B cell (primary cell): ENCODE results near the gene DNASE1L2. TPM values are rescaled to one million over a fixed set of nuclear protein-coding genes. Genes with fewer than 3 reads are reported as not detected.

Experiments used
- ATAC-seq: fragments of 200-7000 bp; cut with Tn5 transposase; one replicate; pipeline ENCODE4 v1.10.0; 2021; ENCODE audit warnings: low read depth, mild to moderate bottlenecking, moderate number of reproducible peaks, moderate library complexity
- CTCF ChIA-PET: fragments of 350-600 bp; sonication (Branson Sonifier 250); formaldehyde crosslinking; loops from one replicate; lab custom pipeline; 2021; ENCODE audit warnings: antibody characterized with exemption, inconsistent platforms; lab: Charles Lee
- POLR2A ChIA-PET: fragments of 350-600 bp; sonication (Branson Sonifier 250); formaldehyde crosslinking; loops from one replicate; lab custom pipeline; 2021; ENCODE audit warnings: antibody characterized with exemption; lab: Charles Lee
- DNase-seq: peaks from one replicate; pipeline ENCODE4 v3.0.0; 2013
- H2AFZ ChIP-seq: 2 replicates; pipeline ENCODE4 v1.6.1; 2012; ENCODE audit warnings: mild to moderate bottlenecking, low read depth, low read length; ENCODE audit not compliant: insufficient read depth, poor library complexity, severe bottlenecking
- H3K27ac ChIP-seq, 2 donors: 1 replicate in 1 of 2; 2 replicates in 1 of 2; pipeline ENCODE4 v1.5.1; 2012 to 2013; ENCODE audit warnings: low read length in 2 of 2, mild to moderate bottlenecking in 2 of 2, moderate library complexity in 1 of 2
- H3K27me3 ChIP-seq, 4 experiments: fragments of 200-600 bp in 1 of 4; sonication (generic) in 1 of 4; replicated peaks in 1 of 4; 1 replicate in 2 of 4; 2 replicates in 2 of 4; pipeline versions ENCODE4 v1.6.1 to v1.7.0; 2013 to 2016; ENCODE audit warnings: low read length in 3 of 4, mild to moderate bottlenecking in 2 of 4, mixed read lengths in 1 of 4, moderate library complexity in 1 of 4; ENCODE audit not compliant: insufficient read depth in 4 of 4, control insufficient read depth in 3 of 4; ENCODE audit errors: control extremely low read depth in 1 of 4
- H3K36me3 ChIP-seq, 2 experiments: replicated peaks in 1 of 2; 1 replicate in 1 of 2; 2 replicates in 1 of 2; pipeline versions ENCODE4 v1.6.1 to v1.7.1; 2013; ENCODE audit warnings: low read length in 1 of 2; ENCODE audit not compliant: insufficient read depth in 2 of 2, control insufficient read depth in 1 of 2; ENCODE audit errors: control extremely low read depth in 1 of 2, extremely low read depth in 1 of 2
- H3K4me1 ChIP-seq, 2 donors: fragments of 200-600 bp in 1 of 2; sonication (generic) in 1 of 2; 1 replicate in 1 of 2; 2 replicates in 1 of 2; pipeline versions ENCODE4 v1.5.1 to v1.6.1; 2013 to 2017; ENCODE audit warnings: low read length in 2 of 2; ENCODE audit not compliant: control insufficient read depth in 2 of 2, insufficient read depth in 2 of 2
- H3K4me2 ChIP-seq: replicated peaks from 2 replicates; pipeline ENCODE3; 2012; ENCODE audit warnings: mild to moderate bottlenecking, low read depth, low read length; ENCODE audit not compliant: poor library complexity, severe bottlenecking
- H3K4me3 ChIP-seq, 5 experiments: fragments of 200-600 bp in 1 of 5; sonication (generic) in 1 of 5; 1 replicate in 3 of 5; 2 replicates in 2 of 5; pipeline versions ENCODE4 v1.5.1 to v1.7.0; 2011 to 2016; ENCODE audit warnings: low read length in 4 of 5, mild to moderate bottlenecking in 4 of 5, low read depth in 2 of 5, control low read depth in 1 of 5, moderate library complexity in 1 of 5; ENCODE audit not compliant: insufficient read depth in 1 of 5; ENCODE audit errors: control extremely low read depth in 1 of 5, extremely low read depth in 1 of 5
- H3K79me2 ChIP-seq: fragments of 200-600 bp; sonication (generic); one replicate; pipeline ENCODE4 v1.6.0; 2016; ENCODE audit warnings: low read length; ENCODE audit not compliant: control insufficient read depth, insufficient read depth
- H3K9ac ChIP-seq: fragments of 200-600 bp; sonication (generic); 2 replicates; pipeline ENCODE4 v1.6.1; 2017; ENCODE audit warnings: mild to moderate bottlenecking, low read length, moderate library complexity
- H3K9me3 ChIP-seq, 3 donors: one replicate each; pipeline versions ENCODE4 v1.6.1 to v1.7.1; 2013; ENCODE audit warnings: low read length in 2 of 3; ENCODE audit not compliant: control insufficient read depth in 2 of 3, insufficient read depth in 1 of 3; ENCODE audit errors: control extremely low read depth in 1 of 3
- H4K20me1 ChIP-seq: 2 replicates; pipeline ENCODE4 v1.6.0; 2012; ENCODE audit warnings: mild to moderate bottlenecking, low read length; ENCODE audit not compliant: insufficient read depth, control insufficient read depth, poor library complexity, severe bottlenecking
- H3K27ac Mint-ChIP-seq: one replicate; pipeline ENCODE4 v1.8.0; 2021; ENCODE audit warnings: mixed read lengths
- H3K27me3 Mint-ChIP-seq: one replicate; pipeline ENCODE4 v1.8.0; 2021; ENCODE audit warnings: mixed read lengths
- H3K4me1 Mint-ChIP-seq: one replicate; pipeline ENCODE4 v1.8.0; 2021; ENCODE audit warnings: mixed read lengths
- H3K4me3 Mint-ChIP-seq: one replicate; pipeline ENCODE4 v1.8.0; 2021; ENCODE audit warnings: mixed read lengths
- H3K9me3 Mint-ChIP-seq: one replicate; pipeline ENCODE4 v1.8.0; 2022; ENCODE audit warnings: mixed read lengths; ENCODE audit not compliant: insufficient read depth
- EZH2 ChIP-seq: IDR thresholded peaks from 2 replicates; pipeline ENCODE4 v1.6.1; 2012; ENCODE audit warnings: borderline replicate concordance, low read depth, mild to moderate bottlenecking, moderate library complexity, low read length; ENCODE audit not compliant: insufficient read depth, poor library complexity, severe bottlenecking
- WGBS: methylation state at CpG from one replicate; pipeline ENCODE4 v1.1.5; 2013; ENCODE audit warnings: missing lambda C conversion rate; ENCODE audit not compliant: insufficient coverage; 5-methylcytosine and 5-hydroxymethylcytosine counted together
- intact Hi-C: fragments of 100-400 bp; cut with micrococcal nuclease; formaldehyde crosslinking; loops from one replicate; pipeline ENCODE4 v1.10.0; 2022
- polyA plus RNA-seq: library from polyadenylated mRNA; depleted of rRNA; stranded (reverse); fragments of >200 nt; gene quantifications from 2 replicates; pipeline ENCODE4 v1.2.3, GENCODE V29; 2012
- total RNA-seq, 2 donors: library from RNA; stranded (reverse); fragments of 120-200 nt in 1 of 2; gene quantifications; 1 replicate in 1 of 2; 2 replicates in 1 of 2; pipeline versions ENCODE4 v1.2.3 to v1.2.4, GENCODE V29; 2013 to 2022
- TF ChIP-seq, protein P1 (sequence below): fragments of 200-600 bp; IDR thresholded peaks from one replicate; pipeline ENCODE4 v1.8.0; 2022; ENCODE audit warnings: antibody characterized with exemption, mild to moderate bottlenecking

DNASE1L2 gene
- total and polyA plus RNA-seq, 2 donors (not counting 1 experiment from before 2014, with no cell fraction given): 1.1 to 1.6 TPM

GRCh38 chr16:2233872-2234812, 2.1 kb upstream of the DNASE1L2 start:
- Histone ChIP-seq H3K79me2 (no peaks in the 10 kb centered on the region), H3K9ac (no peak overlapping the region), H2AFZ (no peak overlapping the region), H3K4me2 (no peak overlapping the region), H3K4me3 (no peak overlapping the region), H3K27me3 (peaks cover 0 to 27% (median 11%) of the 10 kb centered on the region in 4 experiments), H3K36me3 (peaks cover 0 to 52% of the 10 kb centered on the region in 2 experiments), H3K4me1 (peaks cover 12 to 15% of the 10 kb centered on the region in 2 donors), H3K9me3 (peaks cover 0 to 5% (median 0%) of the 10 kb centered on the region in 3 donors), H4K20me1 (peaks cover 37% of the 10 kb centered on the region), H3K27ac (no peak overlapping the region)
- CTCF ChIA-PET: no interaction called here
- ATAC-seq: no peak
- DNase-seq: no peak
- WGBS: 89% methylated on average over 39 of the region's 51 CpGs
- Mint-ChIP-seq H3K4me1 (no peaks in the 10 kb centered on the region), H3K9me3 (no peaks in the 10 kb centered on the region), H3K27me3 (peaks cover 3% of the 10 kb centered on the region), H3K4me3 (no peak overlapping the region), H3K27ac (no peak overlapping the region)
- TF ChIP-seq, protein P1, sequence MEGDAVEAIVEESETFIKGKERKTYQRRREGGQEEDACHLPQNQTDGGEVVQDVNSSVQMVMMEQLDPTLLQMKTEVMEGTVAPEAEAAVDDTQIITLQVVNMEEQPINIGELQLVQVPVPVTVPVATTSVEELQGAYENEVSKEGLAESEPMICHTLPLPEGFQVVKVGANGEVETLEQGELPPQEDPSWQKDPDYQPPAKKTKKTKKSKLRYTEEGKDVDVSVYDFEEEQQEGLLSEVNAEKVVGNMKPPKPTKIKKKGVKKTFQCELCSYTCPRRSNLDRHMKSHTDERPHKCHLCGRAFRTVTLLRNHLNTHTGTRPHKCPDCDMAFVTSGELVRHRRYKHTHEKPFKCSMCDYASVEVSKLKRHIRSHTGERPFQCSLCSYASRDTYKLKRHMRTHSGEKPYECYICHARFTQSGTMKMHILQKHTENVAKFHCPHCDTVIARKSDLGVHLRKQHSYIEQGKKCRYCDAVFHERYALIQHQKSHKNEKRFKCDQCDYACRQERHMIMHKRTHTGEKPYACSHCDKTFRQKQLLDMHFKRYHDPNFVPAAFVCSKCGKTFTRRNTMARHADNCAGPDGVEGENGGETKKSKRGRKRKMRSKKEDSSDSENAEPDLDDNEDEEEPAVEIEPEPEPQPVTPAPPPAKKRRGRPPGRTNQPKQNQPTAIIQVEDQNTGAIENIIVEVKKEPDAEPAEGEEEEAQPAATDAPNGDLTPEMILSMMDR: no peak
- TF ChIP-seq EZH2: no peak
- intact Hi-C loops: no loop called here
- POLR2A ChIA-PET: no interaction called here

GRCh38 chr16:2234813-2235170, 1.5 kb upstream of the DNASE1L2 start:
- Mint-ChIP-seq H3K27me3 (peaks cover 3% of the 10 kb centered on the region), H3K27ac (no peak overlapping the region), H3K9me3 (no peaks in the 10 kb centered on the region), H3K4me1 (peaks cover 1% of the 10 kb centered on the region), H3K4me3 (no peak overlapping the region)
- Histone ChIP-seq H4K20me1 (peaks cover 30% of the 10 kb centered on the region), H3K36me3 (peaks cover 0 to 46% of the 10 kb centered on the region in 2 experiments), H3K27ac (no peak overlapping the region), H3K9ac (no peak overlapping the region), H3K79me2 (no peaks in the 10 kb centered on the region), H3K27me3 (peaks cover 0 to 27% (median 11%) of the 10 kb centered on the region in 4 experiments), H3K9me3 (peaks cover 0 to 5% (median 0%) of the 10 kb centered on the region in 3 donors), H3K4me3 (no peak overlapping the region), H3K4me1 (peaks cover 12 to 15% of the 10 kb centered on the region in 2 donors), H3K4me2 (no peak overlapping the region), H2AFZ (no peak overlapping the region)
- intact Hi-C loops: no loop called here
- no peak for DNase-seq
- whole genome bisulfite sequencing: 97% methylated on average over 18 of the region's 18 CpGs
- ChIA-PET POLR2A (interaction anchor here (1.1 kb wide), 1 partner anchor 20 kb away, joined by 4 read pairs; the partner anchor contains the start of gene PGP), CTCF (no interaction called here)
- TF ChIP-seq, protein P1: no peak
- TF ChIP-seq EZH2: no peak
- no peak for ATAC-seq
